Pancreas (tissue), 10 donors: ENCODE measurements around the gene ESAM. TPM values are rescaled to one million over a fixed set of nuclear protein-coding genes. Genes with fewer than 3 reads are reported as not detected.

Experiments
- ATAC-seq, 4 donors: fragments of 200-7000 bp; cut with Tn5 transposase; one replicate each; pipeline versions ENCODE4 v1.8.0 to v1.9.1; 2020; ENCODE audit warnings: mild to moderate bottlenecking in 4 of 4, moderate library complexity in 4 of 4
- DNase-seq, 6 donors: peaks; one replicate each; pipeline ENCODE4 v3.0.0-alpha.2; 2020
- FAIRE-seq: peaks from 2 replicates; lab custom pipeline; 2012; peaks lifted over from hg19 to GRCh38; lab: Jason Lieb, UNC
- H3K27ac ChIP-seq, 4 donors: fragments of 200-600 bp; sonication (generic); 1 replicate in 3 of 4; 2 replicates in 1 of 4; pipeline versions ENCODE4 v1.5.0 to v1.8.0; 2020
- H3K27me3 ChIP-seq, 4 donors: fragments of 200-600 bp; one replicate each; pipeline ENCODE4 v1.8.0; 2021
- H3K36me3 ChIP-seq, 3 donors: fragments of 200-600 bp; sonication (generic) in 1 of 3; one replicate each; pipeline versions ENCODE4 v1.5.0 to v1.8.0; 2020 to 2021
- H3K4me1 ChIP-seq, 3 donors: fragments of 200-600 bp; one replicate each; pipeline ENCODE4 v1.8.0; 2021
- H3K4me3 ChIP-seq, 4 donors: fragments of 200-600 bp; sonication (generic) in 2 of 4; one replicate each; pipeline versions ENCODE4 v1.5.0 to v1.8.0; 2020 to 2021
- H3K9me3 ChIP-seq, 4 donors: fragments of 200-600 bp; one replicate each; pipeline ENCODE4 v1.8.0; 2021
- WGBS, 2 donors: extraction: QIAGEN DNeasy Blood & Tissue Kit; methylation state at CpG; one replicate each; pipeline ENCODE4 v1.1.7; 2013; 5-methylcytosine and 5-hydroxymethylcytosine counted together
- intact Hi-C, 3 donors: fragments of 100-400 bp; cut with DNase I; formaldehyde crosslinking; loops; one replicate each; pipeline versions ENCODE4 v1.11.1 to v1.14.2; 2022
- polyA plus RNA-seq, 2 donors: library from polyadenylated mRNA; stranded (reverse); fragments of 200-250 nt; gene quantifications; one replicate each; pipeline ENCODE4 v1.2.3, GENCODE V29; 2013
- total RNA-seq, 6 donors: library from RNA; stranded (reverse); fragmentation: NEBNext Ultra II Directional in 4 of 6; extraction: Animal tissue kit (Norgen Biotek cat#: 25700) in 4 of 6; gene quantifications; one replicate each; pipeline versions ENCODE4 v1.2.1 to v1.2.4, GENCODE V29; 2021 to 2023
- TF ChIP-seq, protein P1 (sequence below), 4 donors: fragments of 200-600 bp; sonication (generic) in 3 of 4; IDR thresholded peaks; one replicate each; pipeline versions ENCODE4 v1.5.0 to v1.8.0; 2021; ENCODE audit warnings: antibody characterized with exemption in 4 of 4
- donor health status: healthy with polysubstance abuse.
- donor health status: DM: no; HTN: no; CAD: no; lungs with moderate emphysema.
- donor health status: DM: no; HTN: no; CAD: no.
- donor health status: control.
- donor health status: control.
- donor health status: Bipolar disorder and iron deficiency.
- donor health status: DM: yes; HTN: yes; CAD: no.
- donor health status: DM: no; HTN: no; CAD: no.
- donor health status: DM: no; HTN: no; CAD: no.
- donor health status: DM: yes; HTN: yes; CAD: no.

The ESAM gene
- total and polyA plus RNA-seq, 8 donors = 5.0 to 27.1 (median 7.8) TPM

DNA sequence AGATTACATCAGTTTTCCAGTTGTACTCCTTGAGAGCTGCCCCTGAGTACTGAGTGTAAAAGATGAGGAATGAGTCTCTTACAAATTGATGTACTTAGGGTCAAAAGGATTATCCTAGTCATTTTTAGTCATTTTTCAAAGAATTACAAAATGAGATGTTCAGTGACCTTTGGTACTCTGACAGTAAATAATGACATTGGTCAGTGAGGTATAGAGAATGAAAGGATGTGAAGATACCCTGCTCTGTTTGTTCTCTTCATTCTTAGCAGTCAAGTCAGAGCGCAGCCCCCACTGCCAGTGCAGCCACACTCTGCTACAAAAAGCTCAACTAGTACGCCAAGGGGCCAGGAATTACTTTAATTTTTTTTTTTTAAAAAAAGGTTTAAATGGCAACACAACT lies 4.1 kb upstream of the ESAM start:
- FAIRE-seq (no peak), ATAC-seq (no peak), DNase-seq (no peak)
- Histone ChIP-seq H3K4me3 (no peak overlapping the region), H3K9me3 (no peaks in the 10 kb centered on the region), H3K27me3 (no peaks in the 10 kb centered on the region), H3K4me1 (peaks cover 5 to 12% (median 7%) of the 10 kb centered on the region in 3 donors), H3K36me3 (peaks cover 0 to 4% (median 0%) of the 10 kb centered on the region in 3 donors), H3K27ac (no peak overlapping the region)
- intact Hi-C loops = no loop called here
- TF ChIP-seq, protein P1, sequence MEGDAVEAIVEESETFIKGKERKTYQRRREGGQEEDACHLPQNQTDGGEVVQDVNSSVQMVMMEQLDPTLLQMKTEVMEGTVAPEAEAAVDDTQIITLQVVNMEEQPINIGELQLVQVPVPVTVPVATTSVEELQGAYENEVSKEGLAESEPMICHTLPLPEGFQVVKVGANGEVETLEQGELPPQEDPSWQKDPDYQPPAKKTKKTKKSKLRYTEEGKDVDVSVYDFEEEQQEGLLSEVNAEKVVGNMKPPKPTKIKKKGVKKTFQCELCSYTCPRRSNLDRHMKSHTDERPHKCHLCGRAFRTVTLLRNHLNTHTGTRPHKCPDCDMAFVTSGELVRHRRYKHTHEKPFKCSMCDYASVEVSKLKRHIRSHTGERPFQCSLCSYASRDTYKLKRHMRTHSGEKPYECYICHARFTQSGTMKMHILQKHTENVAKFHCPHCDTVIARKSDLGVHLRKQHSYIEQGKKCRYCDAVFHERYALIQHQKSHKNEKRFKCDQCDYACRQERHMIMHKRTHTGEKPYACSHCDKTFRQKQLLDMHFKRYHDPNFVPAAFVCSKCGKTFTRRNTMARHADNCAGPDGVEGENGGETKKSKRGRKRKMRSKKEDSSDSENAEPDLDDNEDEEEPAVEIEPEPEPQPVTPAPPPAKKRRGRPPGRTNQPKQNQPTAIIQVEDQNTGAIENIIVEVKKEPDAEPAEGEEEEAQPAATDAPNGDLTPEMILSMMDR (IDR thresholded peaks at IDR 0.05) = no peak
- WGBS, 2 donors = 93 to 94% methylated on average over 2 of the region's 2 CpGs

DNA sequence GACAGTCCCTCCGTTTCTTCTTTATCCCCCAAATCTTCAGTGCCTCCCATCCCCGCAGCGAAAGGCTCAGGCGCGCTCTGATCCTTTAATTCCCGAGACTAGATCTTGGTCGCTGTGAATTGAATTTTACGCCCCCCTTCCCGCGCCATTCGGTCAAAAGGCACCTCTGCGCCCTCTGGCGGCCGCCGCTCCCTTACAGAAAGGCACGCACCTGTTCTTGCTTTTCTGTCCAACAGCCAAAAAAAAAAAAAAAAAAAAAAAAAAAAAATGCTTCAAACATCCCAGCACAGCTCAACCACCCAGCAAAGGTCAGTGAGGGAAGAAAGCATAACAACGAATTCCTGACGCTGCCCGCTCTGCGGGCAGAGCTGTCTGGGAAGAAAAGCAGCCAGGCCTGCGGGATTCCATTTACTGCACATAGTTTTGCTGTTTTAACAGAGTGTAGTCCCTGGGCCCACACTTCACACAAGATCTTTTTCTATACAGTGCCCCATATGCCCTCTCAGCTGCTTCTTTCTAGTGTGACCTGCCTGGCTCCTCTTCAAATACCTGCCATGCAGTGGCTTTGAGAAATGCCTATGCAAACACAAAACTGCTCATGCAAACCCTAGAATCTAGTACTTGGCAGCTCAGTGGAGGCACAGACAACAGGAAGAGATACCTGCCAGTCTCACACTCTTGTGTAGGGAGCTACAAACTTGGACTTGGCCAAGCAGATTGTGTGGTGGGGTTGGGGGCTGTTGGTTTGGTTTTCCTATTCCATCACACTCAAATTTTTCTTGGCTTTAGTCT lies 1.3 kb upstream of the ESAM start:
- intact Hi-C loops = no loop called here

GRCh38 chr11:124762624-124763155 lies 600 bp upstream of the ESAM start:
- no peaks in the 10 kb centered on the region for H3K9me3 ChIP-seq
- 1% methylated on average over 42 to 45 of the region's 45 CpGs for WGBS, 2 donors
- H3K27me3 ChIP-seq = peaks cover 0 to 2% (median 0%) of the 10 kb centered on the region in 4 donors
- H3K27ac ChIP-seq = peak overlapping the region; percentile 2 to 73 (median 54)
- FAIRE-seq (no peak), DNase-seq (peak in 3 of 6 donors; percentile 13 to 63 (median 28)), ATAC-seq (peak; percentile 18 to 45 (median 31))
- peak overlapping the region; percentile 14 to 61 (median 36) for H3K4me3 ChIP-seq
- H3K36me3 ChIP-seq = peaks cover 0 to 4% (median 0%) of the 10 kb centered on the region in 3 donors
- intact Hi-C loops = no loop called here
- TF ChIP-seq, protein P1 (IDR thresholded peaks at IDR 0.05) = no peak
- H3K4me1 ChIP-seq = peaks cover 9 to 17% (median 14%) of the 10 kb centered on the region in 3 donors

More for the DNA sequence above, 1.3 kb upstream of the ESAM start:
- ATAC-seq (peak; percentile 70 to 77 (median 74)), FAIRE-seq (no peak), DNase-seq (peak; percentile 81 to 96 (median 88))
- H3K27ac ChIP-seq = peak overlapping the region in 3 of 4 donors; percentile 2 to 73 (median 61)
- H3K36me3 ChIP-seq = peaks cover 0 to 4% (median 0%) of the 10 kb centered on the region in 3 donors
- WGBS, 2 donors = 2% methylated on average over 21 of the region's 21 CpGs
- peak overlapping the region; percentile 14 to 61 (median 36) for H3K4me3 ChIP-seq
- H3K4me1 ChIP-seq = peaks cover 6 to 17% (median 14%) of the 10 kb centered on the region in 3 donors
- H3K9me3 ChIP-seq = no peaks in the 10 kb centered on the region
- no peaks in the 10 kb centered on the region for H3K27me3 ChIP-seq
- TF ChIP-seq, protein P1 (IDR thresholded peaks at IDR 0.05) = peak; percentile 57 to 82 (median 68)

GRCh38 chr11:124761301-124762104 lies 587 bp downstream of the ESAM start:
- Histone ChIP-seq H3K36me3 (no peaks in the 10 kb centered on the region), H3K9me3 (no peaks in the 10 kb centered on the region), H3K27ac (peak overlapping the region; percentile 17 to 73 (median 54)), H3K27me3 (peaks cover 0 to 7% (median 0%) of the 10 kb centered on the region in 4 donors), H3K4me3 (peak overlapping the region in 3 of 4 donors; percentile 33 to 61 (median 39)), H3K4me1 (peaks cover 9 to 17% (median 14%) of the 10 kb centered on the region in 3 donors)
- intact Hi-C loops = no loop called here
- ATAC-seq = no peak
- TF ChIP-seq, protein P1 (IDR thresholded peaks at IDR 0.05) = no peak
- WGBS, 2 donors = 28 to 30% methylated on average over 25 of the region's 25 CpGs
- FAIRE-seq = no peak
- DNase-seq = no peak
